Fibroblast of upper back skin (primary cell): ENCODE data around the gene CMTM5.
"Not testable (repeated sequence)": the region's sequence is repeated elsewhere in the genome, so short reads cannot be mapped to it uniquely, and the experiment has no call there.

Source experiments
- DNase-seq: peaks from one replicate; pipeline ENCODE4 v3.0.0-alpha.2; 2013

Gene CMTM5

GRCh38 chr14:23400496-23401149 lies 23.8 kb downstream of the CMTM5 start:
- not testable (repeated sequence) for DNase-seq

GRCh38 chr14:23401291-23401690 lies 24.4 kb downstream of the CMTM5 start:
- no peak for DNase-seq

GRCh38 chr14:23402296-23403138 lies 25.7 kb downstream of the CMTM5 start:
- no peak for DNase-seq

GRCh38 chr14:23403139-23403438 lies 26.2 kb downstream of the CMTM5 start:
- no peak for DNase-seq

- DNase-seq: no peak
Observed at GRCh38 chr14:23403908-23404307, 27.1 kb downstream of the CMTM5 start.

GRCh38 chr14:23404331-23404900 lies 27.6 kb downstream of the CMTM5 start:
- DNase-seq: no peak

DNA sequence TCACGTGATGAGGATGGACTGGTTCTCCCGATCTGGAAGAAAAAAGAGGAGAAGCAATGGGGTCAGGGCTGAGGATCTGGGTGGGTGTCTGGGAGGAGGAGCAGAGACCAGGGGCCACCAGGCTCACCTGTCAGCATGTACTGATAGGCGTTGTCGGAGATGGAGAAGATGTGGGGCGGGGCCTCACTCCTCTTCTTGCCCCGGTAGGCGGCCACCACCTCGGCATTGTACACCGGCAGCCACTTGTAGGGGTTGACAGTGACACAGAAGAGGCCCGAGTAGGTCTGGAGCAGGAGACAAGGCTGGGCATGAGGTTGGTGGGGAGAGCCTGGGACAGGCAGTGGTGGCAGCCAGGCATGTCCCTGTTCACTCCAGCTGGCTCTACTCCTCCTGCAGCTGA lies 28.2 kb downstream of the CMTM5 start:
- no peak for DNase-seq

DNA sequence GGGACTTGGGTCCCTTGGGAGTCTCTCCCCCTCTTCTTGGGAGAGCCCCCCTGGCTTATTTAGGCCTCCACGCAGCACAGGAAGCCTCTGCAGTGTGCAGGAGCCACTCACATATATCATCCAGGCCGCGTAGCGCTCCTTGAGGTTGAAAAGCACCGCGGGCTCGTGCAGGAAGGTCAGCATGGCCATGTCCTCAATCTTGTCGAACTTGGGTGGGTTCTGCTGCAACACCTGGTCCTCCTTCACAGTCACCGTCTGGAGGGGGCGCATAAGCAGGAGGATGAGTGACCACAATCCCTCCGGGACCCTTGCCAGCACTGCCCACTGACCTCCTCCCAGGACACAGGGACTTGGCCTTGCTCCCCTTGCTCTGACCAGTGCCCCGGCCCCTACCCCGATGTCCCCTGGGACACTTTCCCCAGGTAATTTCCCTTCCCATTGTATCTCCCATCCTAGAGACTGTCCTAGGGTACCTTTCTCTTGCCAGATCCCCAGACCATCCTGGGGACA lies 28.7 kb downstream of the CMTM5 start:
- DNase-seq: no peak

GRCh38 chr14:23406244-23406643 lies 29.4 kb downstream of the CMTM5 start:
- DNase-seq: no peak

DNA sequence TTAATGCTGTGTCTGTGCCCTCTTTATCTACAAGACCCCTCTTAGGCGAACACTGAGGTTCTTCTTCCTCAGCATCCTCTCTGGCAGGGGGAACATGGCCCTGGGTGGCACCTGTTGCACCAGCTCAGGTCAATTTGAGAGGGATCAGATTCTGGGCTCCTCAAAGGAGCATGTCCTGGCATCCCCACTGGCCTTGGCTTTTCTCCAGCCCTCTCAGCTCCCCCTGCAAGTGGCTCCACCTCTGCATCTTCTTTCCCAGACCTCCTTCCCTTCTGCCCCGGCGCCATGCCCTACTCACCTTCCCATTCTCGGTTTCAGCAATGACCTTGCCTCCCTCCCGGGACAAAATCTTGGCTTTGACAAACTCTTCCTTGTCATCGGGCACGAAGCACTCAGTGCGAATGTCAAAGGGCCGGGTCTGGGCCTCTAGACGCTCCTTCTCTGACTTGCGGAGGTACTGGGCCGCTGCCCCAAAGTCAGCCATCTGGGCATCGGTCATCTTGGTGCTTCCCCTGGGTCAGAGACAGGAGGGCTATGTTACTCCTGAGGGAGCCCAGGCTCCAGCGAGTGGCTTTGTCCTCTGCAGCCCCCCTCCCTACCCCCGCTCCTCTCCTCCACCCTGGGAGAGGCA lies 30.0 kb downstream of the CMTM5 start:
- no peak for DNase-seq

GRCh38 chr14:23407516-23408306 lies 30.9 kb downstream of the CMTM5 start, which contains the start of gene MYH6:
MYH6 (minus strand) TSS chr14:23408273; CDS start chr14:23407223, 1,050 bp downstream.
- DNase-seq: no peak

DNA sequence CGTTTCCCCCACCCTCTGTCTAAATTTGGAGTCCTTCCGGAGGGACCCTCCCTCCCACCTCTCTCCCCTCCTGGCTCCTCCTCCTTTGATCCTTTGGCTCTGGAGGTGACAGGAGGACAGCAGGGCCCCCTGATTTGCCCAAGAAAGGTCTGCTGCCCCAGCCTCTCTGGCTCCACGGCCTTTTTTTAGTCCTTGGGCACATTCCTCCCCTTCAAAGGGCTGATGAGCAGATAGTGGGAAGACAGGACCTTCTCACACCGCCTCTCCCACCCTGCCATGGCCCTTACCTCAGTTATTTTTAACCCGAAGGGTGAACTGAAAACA lies 31.4 kb downstream of the CMTM5 start:
- no peak for DNase-seq

- DNase-seq: no peak
Observed at GRCh38 chr14:23409475-23409874, 32.6 kb downstream of the CMTM5 start.

GRCh38 chr14:23409966-23410635 lies 33.3 kb downstream of the CMTM5 start:
- DNase-seq: no peak

- DNase-seq: no peak
Observed at GRCh38 chr14:23411563-23412525, 35.0 kb downstream of the CMTM5 start.

GRCh38 chr14:23413681-23414080 lies 36.8 kb downstream of the CMTM5 start:
- DNase-seq: no peak

DNA sequence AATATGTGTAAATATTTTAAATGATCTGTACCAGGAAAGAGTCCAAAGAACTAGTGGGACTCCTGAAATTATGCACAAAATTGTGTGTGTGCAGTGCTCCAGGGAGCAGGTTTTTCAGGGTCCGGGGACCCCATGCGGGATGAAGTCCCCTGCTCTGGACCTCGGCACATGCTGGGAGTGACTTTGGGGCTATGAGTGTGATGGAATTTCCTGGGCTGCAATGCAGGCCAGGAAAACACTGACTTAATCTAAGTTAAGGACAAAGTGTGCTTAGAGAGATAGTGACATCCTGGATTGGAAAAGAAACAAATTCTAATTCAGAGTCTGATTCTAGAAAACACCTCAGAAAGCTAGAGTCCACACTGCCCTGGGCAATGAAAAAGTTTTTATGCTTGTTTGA lies 37.4 kb downstream of the CMTM5 start:
- DNase-seq: no peak

DNA sequence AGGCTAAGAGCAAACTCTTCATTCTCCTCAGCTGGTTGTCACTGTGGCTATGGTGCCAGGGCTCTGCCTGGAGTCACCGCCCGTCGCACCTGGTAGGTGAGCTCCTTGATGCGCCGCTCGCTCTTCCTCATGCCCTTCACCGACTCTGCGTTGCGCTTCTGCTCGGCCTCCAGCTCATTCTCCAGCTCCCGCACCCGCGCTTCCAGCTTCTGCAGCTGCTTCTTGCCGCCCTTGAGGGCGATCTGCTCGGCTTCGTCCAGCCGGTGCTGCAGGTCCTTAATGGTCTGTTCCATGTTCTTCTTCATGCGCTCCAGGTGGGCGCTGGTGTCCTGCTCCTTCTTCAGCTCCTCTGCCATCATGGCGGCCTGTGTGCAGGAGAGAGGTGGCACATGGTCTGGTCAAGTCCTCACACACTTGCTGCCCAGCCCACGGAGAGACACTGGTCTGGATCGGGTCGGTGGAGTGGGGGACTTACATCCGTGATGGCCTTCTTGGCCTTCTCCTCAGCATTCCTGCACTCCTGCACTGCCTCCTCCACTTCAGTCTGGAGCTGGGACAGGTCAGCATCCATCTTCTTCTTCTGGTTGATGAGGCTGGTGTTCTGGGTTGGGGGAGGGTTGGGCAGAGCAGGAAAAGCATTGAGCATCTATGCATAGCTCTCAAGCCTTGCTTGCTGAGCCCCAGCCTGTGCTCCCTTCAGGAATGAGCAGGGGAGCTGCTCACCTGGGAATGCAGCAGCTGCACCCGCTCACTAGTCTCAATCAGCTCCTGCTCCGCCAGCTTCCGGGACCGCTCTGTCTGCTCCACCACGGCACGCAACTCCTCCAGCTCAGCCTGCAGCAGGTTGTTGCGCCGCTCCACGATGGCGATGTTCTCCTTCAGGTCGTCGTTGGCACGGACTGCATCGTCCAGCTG lies 38.3 kb downstream of the CMTM5 start:
- DNase-seq: no peak

DNA sequence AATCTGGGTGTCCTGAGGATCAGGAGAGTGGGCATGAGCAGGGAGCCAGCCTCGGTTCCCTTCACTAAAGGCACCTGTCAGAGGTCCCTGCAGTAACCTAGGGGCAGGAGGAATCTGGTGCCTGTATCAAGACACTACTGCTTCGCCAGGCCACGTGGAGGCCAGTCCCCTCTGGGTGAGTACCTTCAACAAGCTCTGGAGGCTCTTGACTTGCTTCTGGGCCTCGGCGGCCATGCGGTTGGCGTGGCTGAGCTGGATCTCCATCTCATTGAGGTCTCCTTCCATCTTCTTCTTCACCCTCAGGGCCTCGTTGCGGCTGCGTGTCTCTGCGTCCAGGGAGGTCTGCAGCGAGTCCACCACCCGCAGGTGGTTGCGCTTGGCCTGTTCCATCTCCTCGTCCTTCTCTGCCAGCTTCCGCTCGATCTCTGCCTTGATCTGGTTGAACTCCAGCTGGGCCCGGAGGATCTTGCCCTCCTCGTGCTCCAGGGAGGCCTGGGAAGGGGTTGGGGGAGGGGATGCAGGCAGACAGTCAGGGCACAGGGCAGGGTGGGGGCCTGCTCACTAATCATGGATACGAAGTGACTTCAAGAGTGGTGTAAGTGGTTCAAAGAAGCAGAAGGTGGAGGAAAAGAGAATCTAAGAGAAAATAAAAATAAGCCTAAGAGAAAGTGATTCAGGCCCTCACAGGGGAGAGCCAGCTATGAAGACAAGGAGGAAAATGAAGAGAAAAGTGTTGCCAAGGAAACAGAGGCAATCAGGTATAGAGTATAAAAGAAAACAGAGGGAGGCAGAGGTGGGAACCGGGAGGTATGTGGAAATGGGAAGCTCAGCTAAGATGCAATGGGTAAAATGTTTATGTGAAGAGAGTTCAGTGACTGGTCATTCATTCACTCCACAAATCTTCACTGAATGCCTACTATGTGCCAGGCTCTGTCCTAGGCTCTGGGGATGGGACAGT lies 39.3 kb downstream of the CMTM5 start:
- DNase-seq: no peak
